GM19372 (cell line): ENCODE measurements around the gene CUL3.
"Not testable (repeated sequence)": the region's sequence is repeated elsewhere in the genome, so short reads cannot be mapped to it uniquely, and the experiment has no call there.

Experiments used
- ATAC-seq: cut with Tn5 transposase; IDR thresholded peaks from one replicate; pipeline ENCODE4 v1.9.1; 2021; ENCODE audit warnings: mild to moderate bottlenecking, low read depth, moderate library complexity; ENCODE audit not compliant: unreplicated experiment

Gene CUL3

DNA sequence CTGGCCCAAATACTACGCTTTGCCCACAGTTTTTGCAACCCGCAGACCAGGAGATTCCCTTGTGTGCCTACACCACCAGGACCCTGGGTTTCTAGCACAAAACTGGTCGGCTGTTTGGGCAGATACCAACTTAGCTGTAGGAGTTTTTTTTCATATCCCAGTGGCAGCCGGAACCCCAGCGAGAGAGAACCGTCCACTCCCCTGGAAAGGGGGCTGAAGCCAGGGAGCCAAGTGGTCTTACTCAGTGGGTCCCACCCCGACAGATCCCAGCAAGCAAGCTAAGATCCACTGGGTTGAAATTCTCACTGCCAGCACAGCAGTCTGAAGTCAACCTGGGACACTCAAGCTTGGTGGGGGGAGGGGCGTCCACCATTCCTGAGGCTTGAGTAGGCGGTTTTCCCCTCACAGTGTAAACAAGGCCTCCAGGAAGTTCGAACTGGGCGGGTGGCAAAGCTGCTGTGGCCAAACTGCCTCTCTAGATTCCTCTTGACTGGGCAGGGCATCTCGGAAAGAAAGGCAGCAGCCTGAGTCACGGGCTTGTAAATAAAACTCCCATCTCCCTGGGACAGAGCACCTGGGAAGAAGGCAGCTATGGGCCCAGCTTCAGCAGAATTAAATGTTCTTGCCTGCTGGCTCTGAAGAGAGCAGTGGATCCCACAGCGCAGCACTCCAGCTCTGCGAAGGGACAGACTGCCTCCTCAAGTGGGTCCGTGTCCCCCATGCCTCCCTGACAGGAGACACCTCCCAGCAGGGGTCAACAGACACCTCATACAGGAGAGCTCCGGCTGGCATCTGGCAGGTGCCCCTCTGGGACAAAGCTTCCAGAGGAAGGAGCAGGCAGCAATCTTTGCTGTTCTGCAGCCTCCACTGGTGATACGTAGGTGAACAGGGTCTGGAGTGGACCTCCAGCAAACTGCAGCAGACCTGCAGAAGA is 99.8 kb downstream of the CUL3 start:
- not testable (repeated sequence) for ATAC-seq

DNA sequence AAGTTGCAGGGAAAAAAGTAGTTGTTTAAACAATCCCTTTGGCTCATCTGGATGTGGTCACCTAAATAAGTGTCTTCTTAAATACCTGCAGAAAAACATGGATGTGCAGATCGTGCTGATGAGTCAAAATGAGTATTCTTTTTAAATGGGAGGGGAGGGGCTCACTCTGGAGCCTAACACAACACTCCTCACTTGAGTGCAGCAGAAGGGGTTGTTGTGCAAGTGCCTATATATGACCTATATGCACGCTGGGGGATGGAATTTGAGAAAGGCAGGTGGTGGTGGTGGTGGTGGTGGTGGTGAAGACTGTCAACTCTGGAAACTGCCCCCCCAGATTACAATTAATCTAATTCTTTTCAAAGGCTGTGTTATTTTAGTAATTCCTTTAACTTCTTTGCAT is 105.3 kb downstream of the CUL3 start:
- ATAC-seq = no peak

DNA sequence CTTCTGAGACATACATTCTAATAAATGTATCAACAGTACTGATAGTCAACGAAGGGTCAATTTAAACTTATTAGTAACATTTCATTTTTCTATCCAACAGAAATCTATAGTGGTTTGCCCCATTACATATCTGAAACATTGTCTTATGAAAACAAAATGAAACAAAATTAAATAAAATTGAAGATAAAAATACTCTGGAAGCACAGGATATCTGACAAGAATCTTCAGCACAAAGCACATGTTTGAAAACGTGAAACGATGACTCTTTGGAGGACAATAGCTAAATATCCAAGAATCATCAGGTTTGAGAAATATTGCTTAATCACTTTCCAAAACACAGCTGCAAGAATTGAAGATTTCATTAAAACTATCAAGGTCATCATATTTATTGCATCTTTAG is 112.3 kb downstream of the CUL3 start:
- ATAC-seq = no peak

DNA sequence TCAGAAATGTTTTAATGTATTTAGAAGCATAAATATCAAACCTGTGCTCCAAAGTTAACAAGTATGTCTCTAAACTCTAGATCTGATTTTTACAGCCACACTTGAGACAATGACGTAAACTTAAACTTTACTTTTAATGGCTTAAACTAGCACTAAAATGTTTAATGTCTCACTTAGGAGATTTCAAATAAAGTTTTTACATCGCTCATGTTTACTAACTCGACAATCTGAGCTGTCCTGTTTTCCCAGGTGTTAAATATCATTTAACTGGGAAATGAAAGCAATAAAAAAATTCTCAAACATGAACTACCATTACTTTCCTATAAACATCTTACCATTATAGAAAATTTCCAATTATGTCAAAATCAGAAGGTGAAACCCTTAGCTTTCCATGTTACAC is 113.0 kb downstream of the CUL3 start:
- ATAC-seq = no peak

DNA sequence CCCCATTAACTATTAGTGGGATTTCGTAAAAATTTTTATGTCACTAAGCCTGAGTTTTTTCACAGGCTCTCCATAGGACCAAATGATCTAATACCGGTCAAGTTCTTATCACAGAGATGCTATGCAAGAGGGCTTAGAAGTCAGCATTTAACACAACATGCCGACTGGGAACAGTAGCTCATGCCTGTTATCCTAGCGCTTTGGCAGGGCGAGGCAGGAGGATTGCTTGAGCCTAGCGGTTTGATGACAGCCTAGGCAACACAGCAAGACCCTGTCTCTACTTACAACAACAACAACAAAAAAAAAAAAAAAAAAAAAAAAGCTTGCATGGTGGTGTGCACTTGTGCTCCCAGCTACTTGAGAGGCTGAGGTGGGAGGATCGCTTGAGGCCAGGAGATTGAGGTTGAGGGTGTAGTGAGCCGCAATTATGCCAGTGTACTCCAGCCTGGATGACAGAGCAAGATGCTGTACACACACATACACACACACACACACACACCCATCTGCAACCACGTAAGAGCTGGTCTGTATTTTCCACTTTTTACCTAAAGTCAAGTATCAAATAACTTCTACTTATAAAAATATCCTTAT is 115.7 kb downstream of the CUL3 start:
- ATAC-seq = no peak

DNA sequence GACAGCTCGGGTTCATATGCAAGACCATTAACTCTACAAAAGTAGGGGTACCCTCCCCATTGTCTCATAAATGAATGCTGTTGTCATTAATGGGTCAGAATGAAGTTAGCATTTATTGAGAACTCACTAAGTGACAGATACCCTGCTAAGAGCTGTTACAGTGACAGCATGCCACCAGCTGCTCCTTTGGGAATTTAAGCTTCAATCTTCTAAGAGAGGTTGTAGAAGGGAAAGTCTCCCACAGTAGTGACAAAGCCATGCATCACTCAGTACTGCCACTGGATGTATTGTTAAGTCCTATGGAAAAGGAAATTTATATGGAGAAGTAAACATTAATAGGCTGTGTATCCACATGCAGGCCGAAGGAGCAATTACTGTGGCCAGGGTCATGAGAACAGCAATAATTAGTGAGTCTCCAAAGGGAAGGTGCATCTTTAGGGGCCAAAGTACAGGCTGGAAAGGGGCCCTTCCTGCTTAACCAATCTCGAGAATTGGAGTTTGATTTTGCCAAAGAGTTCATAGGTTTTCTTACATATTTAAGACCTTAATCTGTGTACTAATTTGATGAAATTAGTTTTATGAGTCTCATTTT is 118.8 kb downstream of the CUL3 start:
- ATAC-seq = no peak

DNA sequence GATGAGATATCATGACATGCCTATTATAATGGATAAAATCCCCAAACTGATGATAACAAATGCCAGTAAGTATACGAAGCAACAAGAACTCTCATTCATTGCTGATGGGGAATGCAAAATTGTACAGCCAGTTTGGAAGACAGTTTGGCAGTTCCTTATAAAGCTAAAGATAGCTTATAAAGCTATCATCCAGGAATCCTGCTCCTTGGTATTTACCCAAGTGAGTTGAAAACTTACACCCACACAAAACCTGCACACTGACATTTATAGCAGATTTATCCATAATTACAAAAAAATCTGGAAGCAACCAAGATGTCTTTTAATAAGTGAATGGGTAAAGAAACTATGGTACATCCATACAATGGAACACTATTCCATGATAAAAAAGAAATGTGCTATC is 123.8 kb downstream of the CUL3 start:
- no peak for ATAC-seq

DNA sequence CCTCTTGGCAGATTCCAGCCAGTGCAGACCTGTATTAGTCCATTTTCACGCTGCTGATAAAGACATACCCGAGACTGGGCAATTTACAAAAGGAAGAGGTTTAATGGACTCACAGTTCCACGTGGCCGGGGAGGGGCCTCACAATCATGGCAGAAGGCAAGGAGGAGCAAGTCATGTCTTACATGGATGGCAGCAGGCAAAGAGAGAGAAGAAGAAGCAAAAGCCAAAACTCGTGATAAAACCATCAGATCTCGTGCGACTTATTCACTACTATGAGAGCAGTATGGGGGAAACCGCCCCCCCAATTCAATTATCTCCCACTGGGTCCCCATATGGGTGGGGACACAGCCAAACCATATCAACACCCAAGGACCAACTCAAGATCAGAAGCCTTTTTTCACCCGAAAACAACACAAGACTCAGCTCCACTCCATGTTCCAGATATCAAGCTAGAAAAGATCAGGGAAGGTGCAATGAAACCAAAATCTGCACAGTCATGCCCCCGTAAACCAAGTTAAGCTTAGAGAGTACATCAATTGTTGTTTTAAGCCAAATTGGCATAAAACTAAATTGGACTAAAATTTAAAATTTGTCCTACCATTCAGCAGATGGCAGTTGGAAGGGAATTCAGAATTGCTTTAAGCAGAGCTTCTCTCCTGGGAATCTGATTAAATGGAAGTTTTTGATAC is 127.6 kb downstream of the CUL3 start:
- ATAC-seq = no peak

DNA sequence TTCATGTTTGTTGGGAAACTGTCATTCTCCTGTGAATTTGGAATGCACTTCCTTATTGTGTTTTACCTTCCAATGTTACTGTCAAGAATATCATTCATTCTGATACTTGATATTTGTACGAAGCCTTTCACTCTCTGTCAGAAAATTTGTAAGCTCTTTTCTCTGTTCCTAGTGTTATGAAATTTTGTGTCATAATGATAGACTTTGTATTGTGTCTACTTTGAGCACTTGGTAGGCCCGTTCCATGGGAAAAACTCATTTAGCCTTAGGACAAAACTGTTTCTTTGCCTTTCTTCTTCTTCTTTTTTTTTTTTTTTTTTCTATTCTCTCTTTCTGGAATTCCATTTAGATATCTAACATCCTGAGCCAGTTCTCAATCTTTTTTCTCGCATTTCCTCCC is 131.3 kb downstream of the CUL3 start:
- ATAC-seq = no peak

DNA sequence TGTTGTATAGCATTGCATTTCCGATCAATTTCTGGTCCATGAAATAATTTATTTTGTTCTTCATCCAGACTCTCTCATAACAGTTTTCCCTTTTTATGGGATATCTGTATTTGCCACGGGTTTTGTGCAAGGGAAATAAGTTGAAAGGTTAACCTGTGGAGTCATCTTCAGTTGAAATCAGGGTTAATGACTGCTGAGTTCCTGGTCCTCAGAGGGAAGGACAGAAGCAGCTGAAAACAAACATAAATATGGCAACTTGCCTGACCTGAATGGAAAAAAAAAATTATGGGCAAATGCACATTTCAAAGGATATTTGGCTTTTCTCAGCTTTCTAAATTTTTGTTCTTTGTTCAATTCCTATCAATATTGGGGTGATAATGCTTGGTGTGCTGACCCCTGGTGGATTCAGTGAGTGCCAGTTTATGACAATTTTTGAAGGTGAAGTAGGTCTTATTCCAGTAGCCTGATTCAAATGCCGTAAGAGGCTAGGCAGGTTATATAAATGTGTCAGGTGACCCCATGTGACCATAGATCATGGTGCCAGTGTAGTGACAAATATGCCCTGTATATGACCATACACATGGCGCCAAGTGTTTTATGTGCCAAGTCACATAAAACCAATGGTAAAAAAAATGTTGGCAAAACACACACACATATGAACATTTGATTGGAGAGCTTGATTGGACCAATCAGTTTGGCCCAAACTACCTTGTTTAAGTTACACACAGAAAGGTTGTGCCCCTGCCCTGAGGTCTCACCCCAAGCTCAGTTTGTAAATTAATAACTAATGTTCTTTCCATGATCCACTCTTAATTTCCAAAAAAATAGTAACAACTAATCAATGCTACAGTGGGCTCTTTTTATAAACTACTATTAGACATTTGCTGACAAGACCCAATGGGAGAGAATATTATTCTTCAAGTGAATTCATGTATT is 135.7 kb downstream of the CUL3 start:
- ATAC-seq = no peak

DNA sequence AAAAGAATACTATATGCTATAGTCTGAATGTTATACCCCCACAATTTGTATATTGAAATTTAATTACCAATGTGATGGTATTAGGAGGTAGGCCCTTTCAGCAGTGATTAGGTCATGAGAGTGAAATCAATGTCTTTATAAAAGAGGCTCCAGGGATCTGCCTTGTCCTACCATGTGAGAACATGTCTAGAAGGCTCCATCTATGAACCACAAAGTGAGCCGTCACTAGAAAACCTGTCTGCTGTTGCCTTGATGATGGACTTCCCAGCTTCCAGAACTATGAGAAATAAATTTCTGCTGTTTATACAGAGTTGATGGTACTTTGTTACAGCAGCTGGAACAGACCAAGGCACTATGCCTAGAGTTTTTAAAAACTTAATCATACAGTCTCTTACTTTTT is 136.9 kb downstream of the CUL3 start:
- ATAC-seq = no peak

DNA sequence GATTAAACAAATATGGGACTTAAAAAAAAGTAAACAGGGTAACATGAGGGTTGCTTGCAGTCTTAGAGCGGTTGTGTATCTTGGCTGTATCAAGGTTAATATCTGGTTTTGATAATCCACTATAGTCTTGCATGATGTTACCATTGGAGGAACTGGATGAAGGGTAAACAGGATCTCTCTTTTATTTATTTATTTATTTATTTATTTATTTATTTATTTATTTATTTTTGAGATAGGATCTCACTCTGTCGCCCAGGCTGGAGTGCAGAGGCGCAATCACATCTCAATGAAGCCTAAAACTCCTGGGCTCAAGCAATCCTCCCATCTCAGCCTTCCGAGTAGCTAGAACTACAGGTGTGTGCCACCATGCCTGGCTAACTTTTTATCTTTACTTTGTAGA is 140.4 kb downstream of the CUL3 start:
- ATAC-seq = no peak

DNA sequence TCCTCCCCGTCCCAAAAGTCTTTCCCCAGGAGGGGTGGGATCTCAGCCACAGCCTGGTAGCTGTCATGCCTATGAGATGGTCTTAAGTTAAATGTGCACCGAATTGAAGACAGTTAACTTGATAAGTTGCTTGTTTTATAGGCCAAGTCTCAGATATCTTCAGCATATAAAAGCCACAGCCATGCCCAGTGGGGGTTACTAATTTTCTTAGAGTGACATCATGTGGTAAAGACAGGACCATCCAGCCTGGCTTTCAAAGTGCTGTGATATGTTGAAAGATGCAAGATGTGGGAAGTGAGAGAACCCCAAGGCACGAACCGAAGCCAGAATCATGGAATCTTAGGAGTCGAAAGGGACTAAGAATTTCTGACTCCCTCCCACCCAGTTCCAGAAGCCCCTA is 141.1 kb downstream of the CUL3 start:
- ATAC-seq = no peak

DNA sequence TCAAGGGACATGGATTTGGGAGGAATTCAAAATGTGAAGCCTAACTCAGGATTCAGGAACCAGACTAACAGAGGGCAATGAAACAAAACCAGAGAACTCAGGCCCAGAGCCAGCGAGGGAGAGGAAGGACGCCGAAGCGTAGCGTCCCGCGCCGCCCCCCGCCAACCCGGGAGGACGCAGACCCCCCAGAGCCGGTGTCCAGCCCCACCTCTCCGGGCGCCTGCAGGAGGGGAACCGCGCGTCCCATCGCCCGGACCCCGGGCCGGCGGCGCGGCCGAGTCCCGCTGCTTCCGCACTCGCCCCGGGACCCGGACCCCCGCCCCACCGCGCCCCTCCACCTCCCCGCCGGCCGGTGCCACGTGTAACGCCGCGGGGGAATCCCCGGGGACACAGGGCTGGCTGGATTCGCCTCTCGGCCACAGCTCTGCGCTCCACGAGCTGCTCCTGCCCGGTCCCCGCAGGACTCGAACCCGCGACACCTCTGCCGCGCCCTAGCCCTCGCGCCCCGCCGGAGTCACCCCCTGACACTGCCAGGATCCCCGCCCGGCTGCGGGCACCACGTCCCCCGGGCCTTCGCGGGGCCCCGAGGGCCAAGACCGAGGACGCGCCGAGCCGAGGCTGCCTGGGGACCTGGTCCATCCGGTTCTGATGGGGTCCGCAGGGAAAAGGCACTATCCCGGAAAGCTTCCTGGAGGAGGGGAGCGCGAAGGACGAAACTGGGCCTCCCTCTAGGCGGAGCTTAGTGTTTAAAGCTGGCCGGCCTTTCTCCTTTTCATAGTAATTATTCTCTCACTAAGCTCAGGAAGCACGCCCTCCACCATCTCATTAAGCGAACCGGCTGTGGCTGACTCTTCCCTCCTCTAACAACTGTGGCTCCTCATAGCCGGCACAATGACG is 142.8 kb downstream of the CUL3 start:
- no peak for ATAC-seq

DNA sequence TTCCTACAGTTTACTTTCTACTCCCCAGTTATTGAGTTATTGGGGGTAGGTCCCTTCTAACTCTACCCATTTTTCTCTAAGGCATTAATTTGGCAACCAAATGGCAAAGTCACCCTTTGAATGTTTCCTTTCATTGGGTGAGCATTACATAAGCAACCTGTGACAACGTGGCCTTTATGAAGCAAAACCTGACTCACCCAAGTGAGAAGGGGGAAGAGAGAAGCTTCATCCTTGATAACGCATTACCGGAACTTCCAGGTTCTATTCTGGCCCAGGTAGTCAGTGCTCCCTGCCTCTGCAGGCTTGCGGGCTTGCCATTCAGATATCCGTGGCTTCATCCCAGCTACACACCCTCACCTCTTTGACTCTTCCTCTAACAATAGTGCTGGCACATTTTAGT is 144.2 kb downstream of the CUL3 start:
- ATAC-seq = no peak

DNA sequence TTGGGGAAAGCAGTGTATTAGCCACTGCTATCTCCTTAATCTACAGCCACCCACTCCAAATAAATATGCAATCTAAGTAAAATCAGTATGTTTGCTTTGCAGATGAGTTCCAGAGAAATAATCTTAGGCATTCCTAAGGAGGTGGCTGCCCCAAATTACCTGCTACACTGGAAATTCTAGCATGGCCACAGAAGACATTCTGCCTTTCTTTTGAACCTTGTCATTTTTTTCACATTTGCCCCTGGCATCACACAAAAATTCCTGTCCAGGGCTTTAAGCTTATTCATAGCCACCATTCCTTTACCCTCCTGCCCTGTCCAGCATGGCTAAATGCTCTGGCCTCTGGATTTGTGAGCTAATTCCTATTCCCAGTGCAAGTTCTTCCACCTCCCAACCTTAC is 146.4 kb downstream of the CUL3 start:
- ATAC-seq = no peak

DNA sequence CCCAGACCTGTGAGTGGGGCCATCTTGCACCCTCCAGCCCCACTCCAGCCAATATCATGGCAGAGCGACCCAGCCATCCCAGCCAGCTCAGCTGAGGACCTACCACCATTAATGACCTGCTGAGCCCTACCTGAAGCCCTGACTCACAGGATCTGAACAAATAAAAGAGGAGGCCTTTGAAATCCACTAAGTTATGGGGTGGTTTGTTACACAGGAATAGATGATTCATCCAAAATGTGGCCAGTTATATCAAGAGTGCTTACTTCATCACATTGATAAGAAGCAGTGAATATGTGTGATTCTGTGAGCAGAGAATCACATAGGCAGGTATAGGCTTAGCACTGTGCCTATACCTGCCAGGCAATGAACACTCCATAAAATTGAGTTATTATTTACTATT is 148.5 kb downstream of the CUL3 start:
- ATAC-seq = no peak

DNA sequence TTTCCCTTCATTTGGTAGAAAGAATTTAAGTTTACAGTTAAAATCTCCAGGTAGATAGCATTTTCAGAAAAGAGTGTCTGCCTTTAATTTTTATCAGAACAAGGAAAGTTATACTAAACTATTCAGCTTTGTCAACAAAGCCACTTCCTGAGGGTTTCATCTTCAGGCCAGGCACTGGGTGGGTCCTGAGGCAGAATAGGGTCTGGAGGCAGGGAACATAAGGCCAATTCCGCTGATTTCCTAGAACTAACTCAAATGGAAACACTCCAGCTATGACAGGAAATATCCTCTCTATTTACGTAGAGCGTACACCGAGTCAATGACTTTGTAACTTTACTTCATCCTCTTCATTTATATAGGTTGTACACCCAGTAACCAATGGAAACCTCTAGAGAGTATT is 150.5 kb downstream of the CUL3 start:
- ATAC-seq = no peak

DNA sequence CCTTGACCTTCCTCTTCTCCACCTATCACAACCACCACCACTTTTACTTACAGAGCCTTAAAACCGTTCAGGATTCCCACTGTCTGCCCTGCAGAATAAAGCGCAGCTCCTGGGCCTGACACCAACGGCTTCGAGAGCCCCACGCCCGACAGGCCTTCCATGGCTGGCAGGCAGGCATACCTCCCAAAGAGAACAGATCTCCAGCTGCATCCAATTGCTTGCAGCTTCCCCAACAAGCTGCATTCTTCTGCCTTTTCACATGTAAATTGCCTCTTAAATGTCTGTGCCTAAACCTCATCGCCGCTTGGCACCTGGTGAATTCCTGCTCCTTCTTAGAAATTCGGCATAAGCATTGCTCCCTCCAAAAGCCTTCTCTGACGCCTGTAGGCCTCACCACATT is 151.7 kb downstream of the CUL3 start:
- no peak for ATAC-seq
